Left renal pelvis (tissue), 4 donors: ENCODE data around the gene TNPO3. TPM values are rescaled to one million over a fixed set of nuclear protein-coding genes. Genes with fewer than 3 reads are reported as not detected.
"Not testable (repeated sequence)": the region's sequence is repeated elsewhere in the genome, so short reads cannot be mapped to it uniquely, and the experiment has no call there.

Experiments used
- DNase-seq, 4 donors: peaks; one replicate each; pipeline ENCODE4 v3.0.0-alpha.2; 2013; ENCODE audit warnings: low read depth in 4 of 4, low spot score in 3 of 4
- polyA plus RNA-seq, 4 donors: library from polyadenylated mRNA; unstranded; fragments of 120-200 nt; gene quantifications; one replicate each; pipeline ENCODE4 v1.2.1, GENCODE V29; 2013; ENCODE audit not compliant: insufficient read length in 4 of 4

Gene TNPO3
- polyA plus RNA-seq, 4 donors = 28.3 to 51.7 (median 42.8) TPM

DNA sequence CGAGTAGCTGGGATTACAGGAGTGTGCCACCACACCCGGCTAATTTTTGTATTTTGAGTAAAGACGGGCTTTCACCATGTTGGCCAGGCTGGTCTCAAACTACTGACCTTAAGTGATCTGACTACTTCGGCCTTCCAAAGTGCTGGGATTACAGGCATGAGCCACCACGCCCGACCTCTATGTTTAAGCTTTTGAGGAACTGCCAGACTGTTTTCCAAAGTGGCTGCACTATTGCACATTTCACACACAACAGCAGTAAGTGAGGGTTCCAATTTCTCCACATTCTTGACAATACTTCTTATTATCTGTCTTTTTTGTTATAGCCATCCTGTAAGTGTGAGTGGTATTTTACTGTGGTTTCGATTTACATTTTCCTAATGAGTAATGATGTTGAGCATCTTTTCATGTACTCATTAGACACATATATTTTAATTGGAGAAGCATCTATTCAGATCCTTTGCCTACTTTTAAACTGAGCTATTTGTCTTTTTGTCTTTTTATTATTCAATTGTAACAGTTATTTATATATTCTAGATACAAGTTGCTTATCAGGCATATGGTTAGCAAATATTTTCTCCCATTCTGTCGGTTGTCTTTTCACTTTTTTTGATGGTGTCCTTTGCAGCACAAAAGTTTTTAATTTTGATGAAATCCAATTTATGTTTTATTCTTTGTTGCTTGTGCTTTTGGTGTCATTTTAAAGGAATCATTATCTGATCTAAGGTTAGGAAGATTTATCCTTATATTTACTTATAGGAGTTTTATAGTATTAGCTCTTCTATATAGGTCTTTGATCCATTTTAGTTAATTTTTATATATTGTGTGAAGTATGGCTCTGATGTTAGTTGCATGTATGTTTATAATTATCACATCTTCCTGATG is 130.0 kb downstream of the TNPO3 start:
- DNase-seq = no peak

- no peak for DNase-seq
Measured at GRCh38 chr7:128923411-128923800, 131.5 kb downstream of the TNPO3 start.

DNA sequence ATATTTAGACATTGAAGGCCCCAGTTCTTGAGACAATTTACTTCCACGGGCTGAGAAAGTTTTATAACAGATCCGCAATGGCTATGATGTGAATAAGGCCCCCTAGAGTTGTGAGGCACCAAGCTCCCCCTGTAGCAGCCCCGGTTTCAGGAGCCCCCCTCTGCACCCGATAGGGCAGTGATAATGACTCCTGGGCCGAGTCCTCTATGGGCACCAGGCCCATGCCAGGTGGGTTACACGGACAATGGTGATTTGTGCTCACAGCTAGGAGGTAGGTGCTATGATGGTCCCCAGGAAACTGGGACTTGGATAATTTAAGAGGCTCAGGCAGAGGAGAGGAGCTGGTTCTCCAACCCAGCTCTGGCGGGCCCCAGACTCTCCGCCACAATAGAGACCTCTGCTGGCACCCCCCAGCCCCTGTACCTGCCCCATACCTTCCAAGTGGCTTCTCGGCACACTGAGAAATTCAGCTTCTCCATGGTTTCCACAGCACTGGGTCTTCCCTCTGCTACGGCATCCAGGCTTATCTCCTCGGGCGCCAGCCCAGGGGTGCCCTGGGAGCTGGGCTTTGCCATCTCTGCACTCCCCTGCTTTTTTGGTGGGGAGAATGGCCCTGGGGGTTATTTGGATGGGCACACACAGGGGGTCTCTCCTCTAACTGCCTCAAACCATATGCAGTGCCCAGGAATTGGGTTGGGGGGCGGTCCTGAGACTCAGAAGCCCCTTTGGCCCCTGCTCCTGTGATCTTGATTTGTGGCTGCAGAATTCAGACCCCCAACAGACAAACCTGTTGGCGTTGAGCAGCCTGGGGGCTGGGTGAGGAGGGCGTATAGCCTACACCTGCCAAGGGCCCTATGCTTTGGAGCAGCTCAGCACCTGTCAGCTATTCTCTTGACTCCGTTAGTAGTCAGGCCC is 132.2 kb downstream of the TNPO3 start:
- no peak for DNase-seq

GRCh38 chr7:128921866-128922440 is 133.0 kb downstream of the TNPO3 start:
- no peak for DNase-seq

- no peak for DNase-seq
Measured at GRCh38 chr7:128920913-128921582, 133.9 kb downstream of the TNPO3 start.

DNA sequence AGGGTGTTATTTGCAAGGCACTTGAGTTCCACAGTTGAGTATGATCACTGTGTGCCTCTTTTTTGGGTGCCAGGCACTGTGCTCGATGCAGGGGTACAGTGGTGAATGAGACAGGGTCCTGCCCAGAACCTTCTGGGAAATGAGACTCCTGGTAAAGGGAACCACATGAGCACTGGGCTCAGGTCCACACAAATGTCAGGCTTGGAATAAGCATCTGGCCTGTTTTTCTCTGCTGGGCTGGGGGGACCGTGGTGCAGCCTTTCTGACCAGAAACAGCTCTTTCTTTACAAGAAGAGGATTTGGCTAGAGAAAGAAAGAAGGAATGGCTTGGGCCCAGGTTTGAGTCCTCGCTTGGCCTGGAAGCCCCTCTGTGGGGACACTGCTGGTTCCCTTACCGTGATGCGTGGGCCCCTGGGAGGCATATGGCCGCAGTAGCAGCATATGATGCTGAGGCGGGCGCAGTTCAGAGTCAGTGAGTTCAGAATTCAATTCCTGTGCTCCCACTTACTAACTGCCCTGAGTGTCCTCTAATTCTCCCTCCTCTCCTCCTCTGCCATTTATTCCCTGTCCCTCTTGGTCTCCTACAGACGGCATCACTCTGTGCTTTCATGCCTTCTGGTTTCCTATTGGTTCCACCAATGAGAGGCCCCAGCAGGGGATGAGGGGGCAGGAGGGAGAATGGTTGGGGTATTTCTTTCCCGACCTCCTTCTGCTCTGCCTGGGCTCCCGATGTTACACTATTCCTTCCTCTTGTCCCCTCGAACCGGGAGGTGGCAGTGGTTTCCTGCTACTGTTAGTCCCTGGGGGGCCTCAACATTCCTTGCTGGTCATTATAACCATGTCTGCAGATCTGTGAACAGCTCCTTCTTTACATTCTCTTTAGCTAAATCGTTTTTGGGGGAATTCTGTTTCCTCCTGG is 134.8 kb downstream of the TNPO3 start:
- no peak for DNase-seq

DNA sequence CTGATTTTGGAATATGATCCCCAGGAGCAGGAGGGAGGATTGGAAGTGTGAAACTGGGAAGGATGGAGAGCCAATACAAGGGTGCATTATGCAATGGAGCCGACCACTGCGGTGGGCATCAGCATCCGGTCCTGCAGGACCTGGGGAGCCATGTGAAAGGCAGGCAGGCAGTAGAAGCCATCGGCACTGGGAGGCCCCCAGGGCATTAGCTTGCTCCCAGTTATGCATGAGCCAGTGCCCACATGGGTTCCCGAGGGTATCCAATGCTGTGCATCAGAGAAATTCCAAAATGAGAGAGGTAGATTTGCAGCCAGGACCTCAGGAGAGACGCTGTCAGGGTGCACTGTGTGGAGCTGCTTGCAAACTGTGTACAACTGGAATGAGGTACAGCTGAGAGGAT is 135.7 kb downstream of the TNPO3 start:
- DNase-seq = no peak

DNA sequence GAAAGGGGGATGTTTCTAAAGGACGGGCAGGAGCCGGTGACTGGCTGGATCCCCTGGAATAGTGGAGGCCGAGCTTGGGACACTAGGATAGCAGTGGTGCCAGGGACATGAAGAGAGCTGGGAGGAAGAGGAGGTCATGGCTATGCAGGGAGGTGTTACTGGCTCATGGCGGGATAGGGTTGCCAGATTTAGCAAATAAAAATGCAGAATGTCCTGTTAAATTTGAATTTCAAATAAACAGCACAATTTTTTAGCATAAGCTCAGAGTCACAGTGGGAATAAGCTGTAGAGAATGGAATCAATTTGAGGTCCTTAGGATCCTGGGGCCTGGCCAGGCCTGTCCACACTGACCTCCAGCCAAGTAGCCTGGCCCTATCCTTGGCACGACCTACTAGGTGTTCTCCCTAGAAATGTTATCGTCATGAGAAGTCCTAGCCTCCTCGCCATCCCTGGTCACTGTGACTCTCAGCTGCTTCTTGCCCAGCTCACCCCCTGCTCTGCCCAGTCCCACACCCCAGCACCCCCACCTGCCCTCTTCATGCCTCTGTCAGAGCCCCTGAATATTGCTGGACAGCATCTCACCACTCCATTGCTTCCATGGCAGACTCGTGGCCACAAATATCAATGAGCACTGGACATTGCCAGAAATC is 136.8 kb downstream of the TNPO3 start:
- DNase-seq = no peak

GRCh38 chr7:128917122-128917521 is 137.8 kb downstream of the TNPO3 start:
- no peak for DNase-seq

DNA sequence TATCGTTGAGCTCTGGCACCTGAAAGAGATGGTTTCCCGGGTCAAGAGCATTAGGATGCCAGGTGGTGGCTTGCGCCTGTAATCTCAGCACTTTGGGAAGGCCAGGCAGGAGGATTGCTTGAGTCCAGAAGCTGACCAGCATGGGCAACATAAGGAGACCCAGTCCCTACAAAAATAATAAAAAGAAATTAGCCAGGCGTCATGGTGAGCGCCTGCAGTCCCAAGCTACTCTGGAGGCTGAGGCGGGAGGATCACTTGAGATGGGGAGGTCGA is 138.3 kb downstream of the TNPO3 start:
- no peak for DNase-seq

GRCh38 chr7:128915841-128916642 is 138.9 kb downstream of the TNPO3 start:
- DNase-seq = no peak

GRCh38 chr7:128915271-128915819 is 139.6 kb downstream of the TNPO3 start:
- no peak for DNase-seq

DNA sequence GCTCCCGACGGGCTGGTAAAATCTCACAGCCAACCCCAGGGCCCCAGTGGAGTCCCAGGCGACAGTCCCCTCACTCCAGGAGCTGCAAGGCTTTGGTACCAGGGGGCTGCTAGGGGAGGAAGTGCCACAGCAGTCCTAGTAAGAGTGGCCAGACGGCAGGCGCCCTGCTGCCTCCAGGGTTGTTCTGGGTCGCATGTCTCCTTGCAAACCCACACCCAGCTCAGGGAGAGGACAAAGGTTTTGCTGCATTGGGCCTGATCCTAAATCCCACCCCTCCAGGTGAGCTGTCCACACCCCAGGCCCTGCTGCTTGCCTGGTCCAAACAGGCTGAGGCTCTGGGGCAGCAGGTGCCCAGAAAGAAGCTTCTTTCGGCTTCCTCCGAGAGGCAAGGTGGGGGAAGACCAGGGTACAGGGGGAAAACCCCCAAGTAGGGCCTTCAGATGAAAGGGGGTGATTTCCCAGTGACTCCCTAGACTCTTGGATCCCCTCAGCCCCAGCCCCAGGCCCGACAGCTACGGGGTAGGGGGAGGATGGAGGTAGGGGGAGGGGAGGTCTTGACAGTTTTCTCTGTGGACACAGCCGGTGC is 140.3 kb downstream of the TNPO3 start:
- no peak for DNase-seq

GRCh38 chr7:128913870-128914565 is 140.9 kb downstream of the TNPO3 start:
- no peak for DNase-seq

DNA sequence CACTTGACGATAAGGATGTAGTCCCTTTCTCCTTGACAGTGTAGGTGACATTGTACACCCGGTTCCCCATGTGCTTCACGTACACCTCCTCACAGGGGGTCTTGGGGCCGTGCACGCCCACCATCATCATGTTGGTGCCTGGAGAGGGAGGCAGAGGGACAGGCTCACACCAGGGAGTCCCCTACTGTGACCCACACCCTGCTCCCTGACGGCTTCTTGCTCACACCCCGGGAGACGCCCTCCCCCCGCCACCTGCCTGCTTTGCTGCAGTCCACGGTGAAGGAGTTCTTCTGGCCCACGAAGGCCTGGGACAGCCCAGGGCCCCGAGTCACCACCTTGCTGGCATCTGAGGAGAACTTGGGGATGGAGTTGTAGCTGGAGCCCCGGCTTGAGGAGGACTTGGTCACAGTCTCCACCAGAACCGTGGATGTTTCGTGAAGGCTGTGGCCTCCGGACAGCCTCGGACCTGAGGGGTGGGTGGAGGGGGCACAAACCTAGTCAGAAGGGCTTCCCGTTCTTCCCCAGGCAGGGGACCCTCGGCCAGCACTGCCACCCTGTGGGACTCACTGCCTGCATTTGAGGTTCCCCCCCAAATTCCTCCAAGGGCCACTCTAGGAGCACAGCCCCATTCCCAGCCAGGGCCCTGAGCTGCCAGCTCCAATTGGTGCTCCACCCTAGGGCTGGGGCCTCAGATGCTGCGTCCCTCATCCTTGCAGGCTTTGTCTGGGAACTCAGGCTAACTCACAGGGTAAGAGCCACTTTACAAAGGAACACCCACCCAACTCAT is 142.0 kb downstream of the TNPO3 start:
- not testable (repeated sequence) for DNase-seq

- no peak for DNase-seq
Measured at GRCh38 chr7:128912281-128912680, 142.6 kb downstream of the TNPO3 start.
